ENCODE data around the gene PRSS53.
"Not testable (repeated sequence)": the region's sequence is repeated elsewhere in the genome, so short reads cannot be mapped to it uniquely, and the experiment has no call there.

PRSS53 gene

DNA sequence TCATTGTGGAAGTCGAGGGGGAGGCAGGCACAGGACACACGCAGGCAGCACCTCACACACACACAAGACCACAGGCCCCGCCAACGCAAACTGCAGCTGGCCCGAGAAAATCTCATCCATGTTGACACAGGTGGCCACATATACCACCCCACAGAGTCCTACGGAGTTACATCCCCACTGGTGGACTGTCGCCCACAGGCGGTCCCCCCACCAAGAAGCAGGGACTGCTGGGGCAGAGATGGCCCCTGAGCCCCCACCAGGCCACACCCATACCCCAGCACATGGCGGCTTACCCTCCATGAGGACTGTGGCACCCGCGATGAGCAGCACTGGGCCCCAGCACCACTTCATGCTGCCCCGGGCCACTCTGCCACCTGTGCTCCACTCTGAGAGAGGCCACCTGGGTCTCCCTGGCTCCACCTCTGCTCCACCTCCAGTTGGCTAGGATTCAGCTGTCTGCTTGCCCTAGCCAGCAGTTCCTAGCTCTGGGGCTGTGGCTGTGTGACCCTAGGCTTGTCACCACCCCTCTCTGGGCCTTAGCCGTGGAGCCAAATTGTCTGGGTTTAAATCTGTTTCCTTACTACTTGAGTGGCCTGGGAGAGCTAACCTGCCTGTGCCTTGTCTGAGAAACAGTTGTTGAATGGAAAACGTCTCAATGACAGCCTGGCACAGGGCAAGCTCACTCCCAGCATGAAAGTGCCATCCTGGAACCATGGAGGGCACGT, at the start of gene PRSS53:
PRSS53 (minus strand) TSS at position 485 of the 725 bp plus-strand sequence; CDS start at position 351, 134 bp downstream.
- Histone ChIP-seq H3F3A (ENCODE audit: insufficient read depth) (peaks cover 6% of the 10 kb centered on the region; the same call in 1 of the 2 replicates), H3K36me3 (ENCODE audit: low read length) (no peaks in the 10 kb centered on the region), H4K20me1 (ENCODE audit: low read depth, low read length) (peaks cover 2% of the 10 kb centered on the region; the same call in 1 of the 2 replicates), H3K27ac (ENCODE audit: low read depth, low read length) (no peak within 1 kb of the TSS), H3K9ac (ENCODE audit: low read length) (no peak within 1 kb of the TSS), H3K79me2 (ENCODE audit: insufficient read depth, low read length) (peaks cover 12% of the 10 kb centered on the region), H3K4me3 (ENCODE audit: insufficient read depth, low read length, poor library complexity, severe bottlenecking) (no peak within 1 kb of the TSS), H2AFZ (ENCODE audit: low read depth, low read length, severe bottlenecking) (no peak within 1 kb of the TSS), H3K9me2 (replicated peaks; ENCODE audit: insufficient read depth, low read length) (no peaks in the 10 kb centered on the region), H3K4me2 (ENCODE audit: low read depth, low read length, poor library complexity, severe bottlenecking) (no peak within 1 kb of the TSS), H3K9me3 (ENCODE audit: insufficient read depth, low read length) (no peaks in the 10 kb centered on the region), H3K27me3 (ENCODE audit: low read length) (no peaks in the 10 kb centered on the region)
- TF ChIP-seq, protein P1, sequence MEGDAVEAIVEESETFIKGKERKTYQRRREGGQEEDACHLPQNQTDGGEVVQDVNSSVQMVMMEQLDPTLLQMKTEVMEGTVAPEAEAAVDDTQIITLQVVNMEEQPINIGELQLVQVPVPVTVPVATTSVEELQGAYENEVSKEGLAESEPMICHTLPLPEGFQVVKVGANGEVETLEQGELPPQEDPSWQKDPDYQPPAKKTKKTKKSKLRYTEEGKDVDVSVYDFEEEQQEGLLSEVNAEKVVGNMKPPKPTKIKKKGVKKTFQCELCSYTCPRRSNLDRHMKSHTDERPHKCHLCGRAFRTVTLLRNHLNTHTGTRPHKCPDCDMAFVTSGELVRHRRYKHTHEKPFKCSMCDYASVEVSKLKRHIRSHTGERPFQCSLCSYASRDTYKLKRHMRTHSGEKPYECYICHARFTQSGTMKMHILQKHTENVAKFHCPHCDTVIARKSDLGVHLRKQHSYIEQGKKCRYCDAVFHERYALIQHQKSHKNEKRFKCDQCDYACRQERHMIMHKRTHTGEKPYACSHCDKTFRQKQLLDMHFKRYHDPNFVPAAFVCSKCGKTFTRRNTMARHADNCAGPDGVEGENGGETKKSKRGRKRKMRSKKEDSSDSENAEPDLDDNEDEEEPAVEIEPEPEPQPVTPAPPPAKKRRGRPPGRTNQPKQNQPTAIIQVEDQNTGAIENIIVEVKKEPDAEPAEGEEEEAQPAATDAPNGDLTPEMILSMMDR (IDR thresholded peaks at IDR 0.05; ENCODE audit: insufficient read depth, low read length, poor library complexity, severe bottlenecking), result no peak
- no peak for TF ChIP-seq EZH2phosphoT487 (conservative IDR thresholded peaks at IDR 0.05; ENCODE audit: low read length)

DNA sequence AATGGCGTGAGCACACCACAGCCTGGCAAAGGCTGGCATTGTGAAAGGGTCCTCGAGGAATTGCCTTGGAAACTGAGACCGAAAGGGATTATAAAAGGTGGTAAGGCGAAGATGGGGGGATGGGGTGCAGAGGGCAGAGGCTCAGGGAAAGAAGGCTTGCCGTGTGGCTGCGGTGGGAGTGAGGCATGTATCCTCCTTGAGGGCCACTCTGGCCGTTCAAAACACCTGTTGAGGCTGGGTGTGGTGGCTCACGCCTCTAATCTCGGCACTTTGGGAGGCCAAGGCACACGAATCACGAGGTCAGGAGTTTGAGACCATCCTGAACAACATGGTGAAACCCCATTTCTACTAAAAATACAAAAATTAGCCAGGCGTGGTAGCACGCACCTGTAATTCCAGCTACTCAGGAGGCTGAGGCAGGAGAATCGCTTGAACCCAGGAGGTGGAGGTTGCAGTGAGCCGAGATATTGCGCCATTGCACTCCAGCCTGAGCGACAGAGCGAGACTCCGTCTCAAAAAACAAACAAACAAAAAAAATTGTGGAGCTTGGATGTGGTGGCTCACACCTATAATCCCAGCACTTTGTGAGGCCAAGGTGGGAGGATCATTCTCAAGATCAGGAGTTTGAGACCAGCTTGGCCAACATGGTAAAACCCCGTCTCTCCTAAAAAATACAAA, 48.2 kb upstream of the PRSS53 start:
- H3K4me2 ChIP-seq (ENCODE audit: low read depth, low read length, poor library complexity, severe bottlenecking); H3K9me2 ChIP-seq (replicated peaks; ENCODE audit: insufficient read depth, low read length); H2AFZ ChIP-seq (ENCODE audit: low read depth, low read length, severe bottlenecking); H4K20me1 ChIP-seq (ENCODE audit: low read depth, low read length); H3K36me3 ChIP-seq (ENCODE audit: low read length); H3K9ac ChIP-seq (ENCODE audit: low read length); H3K79me2 ChIP-seq (ENCODE audit: insufficient read depth, low read length); H3K4me3 ChIP-seq (ENCODE audit: insufficient read depth, low read length, poor library complexity, severe bottlenecking); H3K27me3 ChIP-seq (ENCODE audit: low read length); H3F3A ChIP-seq (ENCODE audit: insufficient read depth); H3K27ac ChIP-seq (ENCODE audit: low read depth, low read length); H3K9me3 ChIP-seq (ENCODE audit: insufficient read depth, low read length): not testable (repeated sequence)

DNA sequence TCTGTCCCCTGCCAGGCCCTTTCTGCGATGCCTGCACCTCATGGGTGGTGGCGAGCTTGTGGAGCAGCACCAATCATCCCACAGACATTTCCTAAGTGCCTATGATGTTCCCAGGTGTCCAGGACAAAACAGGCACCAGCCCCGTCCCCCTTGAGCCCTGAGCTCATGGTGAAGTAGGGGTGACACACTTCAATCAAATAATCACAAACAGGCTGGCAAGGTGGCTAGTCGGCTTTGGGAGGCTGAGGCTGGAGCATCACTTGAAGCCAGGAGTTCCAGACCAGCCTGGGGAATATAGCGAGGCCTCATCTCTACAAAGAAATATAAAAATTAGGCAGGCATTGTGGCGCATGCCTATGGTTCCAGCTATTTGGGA, 47.5 kb upstream of the PRSS53 start:
- no peaks in the 10 kb centered on the region for H3K9me2 ChIP-seq (replicated peaks; ENCODE audit: insufficient read depth, low read length)
- no peak overlapping the region for H3K4me2 ChIP-seq (ENCODE audit: low read depth, low read length, poor library complexity, severe bottlenecking)
- no peaks in the 10 kb centered on the region for H4K20me1 ChIP-seq (ENCODE audit: low read depth, low read length)
- no peak for TF ChIP-seq EZH2phosphoT487 (conservative IDR thresholded peaks at IDR 0.05; ENCODE audit: low read length)
- TF ChIP-seq, protein P1 (IDR thresholded peaks at IDR 0.05; ENCODE audit: insufficient read depth, low read length, poor library complexity, severe bottlenecking), result no peak
- no peaks in the 10 kb centered on the region for H3K9me3 ChIP-seq (ENCODE audit: insufficient read depth, low read length)
- H3K27me3 ChIP-seq (ENCODE audit: low read length), result no peaks in the 10 kb centered on the region
- no peak overlapping the region for H3K27ac ChIP-seq (ENCODE audit: low read depth, low read length)
- H3K79me2 ChIP-seq (ENCODE audit: insufficient read depth, low read length), result no peaks in the 10 kb centered on the region
- H3K9ac ChIP-seq (ENCODE audit: low read length), result no peak overlapping the region
- H3F3A ChIP-seq (ENCODE audit: insufficient read depth), result no peaks in the 10 kb centered on the region
- no peak overlapping the region for H3K4me3 ChIP-seq (ENCODE audit: insufficient read depth, low read length, poor library complexity, severe bottlenecking)
- H2AFZ ChIP-seq (ENCODE audit: low read depth, low read length, severe bottlenecking), result no peak overlapping the region
- H3K36me3 ChIP-seq (ENCODE audit: low read length), result no peaks in the 10 kb centered on the region
